ENCODE measurements around the gene RAB11FIP4.

GRCh38 chr17:31573047-31573446 lies 181.6 kb downstream of the RAB11FIP4 start:
- TF ChIP-seq, protein P1, sequence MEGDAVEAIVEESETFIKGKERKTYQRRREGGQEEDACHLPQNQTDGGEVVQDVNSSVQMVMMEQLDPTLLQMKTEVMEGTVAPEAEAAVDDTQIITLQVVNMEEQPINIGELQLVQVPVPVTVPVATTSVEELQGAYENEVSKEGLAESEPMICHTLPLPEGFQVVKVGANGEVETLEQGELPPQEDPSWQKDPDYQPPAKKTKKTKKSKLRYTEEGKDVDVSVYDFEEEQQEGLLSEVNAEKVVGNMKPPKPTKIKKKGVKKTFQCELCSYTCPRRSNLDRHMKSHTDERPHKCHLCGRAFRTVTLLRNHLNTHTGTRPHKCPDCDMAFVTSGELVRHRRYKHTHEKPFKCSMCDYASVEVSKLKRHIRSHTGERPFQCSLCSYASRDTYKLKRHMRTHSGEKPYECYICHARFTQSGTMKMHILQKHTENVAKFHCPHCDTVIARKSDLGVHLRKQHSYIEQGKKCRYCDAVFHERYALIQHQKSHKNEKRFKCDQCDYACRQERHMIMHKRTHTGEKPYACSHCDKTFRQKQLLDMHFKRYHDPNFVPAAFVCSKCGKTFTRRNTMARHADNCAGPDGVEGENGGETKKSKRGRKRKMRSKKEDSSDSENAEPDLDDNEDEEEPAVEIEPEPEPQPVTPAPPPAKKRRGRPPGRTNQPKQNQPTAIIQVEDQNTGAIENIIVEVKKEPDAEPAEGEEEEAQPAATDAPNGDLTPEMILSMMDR (IDR thresholded peaks at IDR 0.05; ENCODE audit: low read depth, low read length, missing input control): no peak
- TF ChIP-seq YY1 (IDR thresholded peaks at IDR 0.05): no peak
- TF ChIP-seq, protein P2, sequence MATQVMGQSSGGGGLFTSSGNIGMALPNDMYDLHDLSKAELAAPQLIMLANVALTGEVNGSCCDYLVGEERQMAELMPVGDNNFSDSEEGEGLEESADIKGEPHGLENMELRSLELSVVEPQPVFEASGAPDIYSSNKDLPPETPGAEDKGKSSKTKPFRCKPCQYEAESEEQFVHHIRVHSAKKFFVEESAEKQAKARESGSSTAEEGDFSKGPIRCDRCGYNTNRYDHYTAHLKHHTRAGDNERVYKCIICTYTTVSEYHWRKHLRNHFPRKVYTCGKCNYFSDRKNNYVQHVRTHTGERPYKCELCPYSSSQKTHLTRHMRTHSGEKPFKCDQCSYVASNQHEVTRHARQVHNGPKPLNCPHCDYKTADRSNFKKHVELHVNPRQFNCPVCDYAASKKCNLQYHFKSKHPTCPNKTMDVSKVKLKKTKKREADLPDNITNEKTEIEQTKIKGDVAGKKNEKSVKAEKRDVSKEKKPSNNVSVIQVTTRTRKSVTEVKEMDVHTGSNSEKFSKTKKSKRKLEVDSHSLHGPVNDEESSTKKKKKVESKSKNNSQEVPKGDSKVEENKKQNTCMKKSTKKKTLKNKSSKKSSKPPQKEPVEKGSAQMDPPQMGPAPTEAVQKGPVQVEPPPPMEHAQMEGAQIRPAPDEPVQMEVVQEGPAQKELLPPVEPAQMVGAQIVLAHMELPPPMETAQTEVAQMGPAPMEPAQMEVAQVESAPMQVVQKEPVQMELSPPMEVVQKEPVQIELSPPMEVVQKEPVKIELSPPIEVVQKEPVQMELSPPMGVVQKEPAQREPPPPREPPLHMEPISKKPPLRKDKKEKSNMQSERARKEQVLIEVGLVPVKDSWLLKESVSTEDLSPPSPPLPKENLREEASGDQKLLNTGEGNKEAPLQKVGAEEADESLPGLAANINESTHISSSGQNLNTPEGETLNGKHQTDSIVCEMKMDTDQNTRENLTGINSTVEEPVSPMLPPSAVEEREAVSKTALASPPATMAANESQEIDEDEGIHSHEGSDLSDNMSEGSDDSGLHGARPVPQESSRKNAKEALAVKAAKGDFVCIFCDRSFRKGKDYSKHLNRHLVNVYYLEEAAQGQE (IDR thresholded peaks at IDR 0.05): no peak
- no peak for TF ChIP-seq EGR1 (IDR thresholded peaks at IDR 0.05; ENCODE audit: low read depth in 2 of 2)
- TF ChIP-seq TAF1 (conservative IDR thresholded peaks at IDR 0.05): no peak
- no peak for TF ChIP-seq NR2F2 (IDR thresholded peaks at IDR 0.05)
- no peak for TF ChIP-seq JUND (IDR thresholded peaks at IDR 0.05)
- no peak for TF ChIP-seq SP1 (IDR thresholded peaks at IDR 0.05)
- TF ChIP-seq FOXA1 (IDR thresholded peaks at IDR 0.05): no peak
- TF ChIP-seq HNF4G (IDR thresholded peaks at IDR 0.05): no peak
- no peak for TF ChIP-seq RAD21 (IDR thresholded peaks at IDR 0.05)
- no peak for TF ChIP-seq RXRA (IDR thresholded peaks at IDR 0.05)
- no peak for TF ChIP-seq GABPA (IDR thresholded peaks at IDR 0.05 in 1 of 2, conservative IDR thresholded peaks at IDR 0.05 in 1 of 2)
- TF ChIP-seq, protein P3, sequence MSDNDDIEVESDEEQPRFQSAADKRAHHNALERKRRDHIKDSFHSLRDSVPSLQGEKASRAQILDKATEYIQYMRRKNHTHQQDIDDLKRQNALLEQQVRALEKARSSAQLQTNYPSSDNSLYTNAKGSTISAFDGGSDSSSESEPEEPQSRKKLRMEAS (IDR thresholded peaks at IDR 0.05): no peak

All from liver (tissue), 3 donors.